ENCODE measurements around the gene SDR42E1.

DNA sequence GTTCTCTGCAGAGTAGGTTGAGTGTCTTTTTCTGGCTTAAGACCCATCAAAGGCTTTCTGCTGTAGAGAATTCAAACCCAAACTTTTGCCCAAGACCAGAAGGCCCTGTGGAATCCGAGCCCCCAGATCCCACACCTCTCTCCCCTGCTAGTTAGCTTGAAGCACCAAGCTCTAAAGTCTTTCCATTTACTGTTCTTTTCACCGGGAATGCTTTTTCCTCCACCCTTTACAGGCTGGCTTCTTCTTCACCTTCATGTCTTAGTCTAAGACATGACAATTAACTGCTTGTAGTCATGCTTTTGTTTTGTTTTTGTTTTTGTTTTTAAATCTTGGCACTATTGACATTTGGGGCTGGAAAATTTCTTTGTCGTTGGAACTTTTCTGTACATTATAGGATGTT is 39.2 kb upstream of the SDR42E1 start:
- TF ChIP-seq, protein P1, sequence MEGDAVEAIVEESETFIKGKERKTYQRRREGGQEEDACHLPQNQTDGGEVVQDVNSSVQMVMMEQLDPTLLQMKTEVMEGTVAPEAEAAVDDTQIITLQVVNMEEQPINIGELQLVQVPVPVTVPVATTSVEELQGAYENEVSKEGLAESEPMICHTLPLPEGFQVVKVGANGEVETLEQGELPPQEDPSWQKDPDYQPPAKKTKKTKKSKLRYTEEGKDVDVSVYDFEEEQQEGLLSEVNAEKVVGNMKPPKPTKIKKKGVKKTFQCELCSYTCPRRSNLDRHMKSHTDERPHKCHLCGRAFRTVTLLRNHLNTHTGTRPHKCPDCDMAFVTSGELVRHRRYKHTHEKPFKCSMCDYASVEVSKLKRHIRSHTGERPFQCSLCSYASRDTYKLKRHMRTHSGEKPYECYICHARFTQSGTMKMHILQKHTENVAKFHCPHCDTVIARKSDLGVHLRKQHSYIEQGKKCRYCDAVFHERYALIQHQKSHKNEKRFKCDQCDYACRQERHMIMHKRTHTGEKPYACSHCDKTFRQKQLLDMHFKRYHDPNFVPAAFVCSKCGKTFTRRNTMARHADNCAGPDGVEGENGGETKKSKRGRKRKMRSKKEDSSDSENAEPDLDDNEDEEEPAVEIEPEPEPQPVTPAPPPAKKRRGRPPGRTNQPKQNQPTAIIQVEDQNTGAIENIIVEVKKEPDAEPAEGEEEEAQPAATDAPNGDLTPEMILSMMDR (IDR thresholded peaks at IDR 0.05), result no peak
- no peak for TF ChIP-seq POLR2A (IDR thresholded peaks at IDR 0.05)
